Measurements from ENCODE around the gene LDAF1.
"Not testable (repeated sequence)": the region's sequence is repeated elsewhere in the genome, so short reads cannot be mapped to it uniquely, and the experiment has no call there.

The LDAF1 gene

DNA sequence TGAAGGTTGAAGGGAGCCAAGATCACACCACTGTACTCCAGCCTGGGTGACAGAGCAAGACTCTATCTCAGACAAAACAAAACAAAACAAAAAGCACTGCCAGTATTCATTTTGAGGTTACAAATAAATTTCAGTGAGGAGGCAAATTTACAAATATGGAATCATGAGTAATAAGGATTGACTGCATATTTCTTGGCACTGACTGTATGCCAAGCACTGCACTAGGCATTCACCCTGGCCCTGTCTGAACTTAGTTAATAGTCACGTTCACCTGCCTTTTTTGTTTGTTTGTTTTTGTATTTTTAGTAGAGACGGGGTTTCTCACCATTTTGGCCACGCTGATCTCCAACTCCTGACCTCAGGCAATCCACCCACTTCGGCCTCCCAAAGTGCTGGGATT, 5.1 kb downstream of the LDAF1 start:
- no peak for DNase-seq

DNA sequence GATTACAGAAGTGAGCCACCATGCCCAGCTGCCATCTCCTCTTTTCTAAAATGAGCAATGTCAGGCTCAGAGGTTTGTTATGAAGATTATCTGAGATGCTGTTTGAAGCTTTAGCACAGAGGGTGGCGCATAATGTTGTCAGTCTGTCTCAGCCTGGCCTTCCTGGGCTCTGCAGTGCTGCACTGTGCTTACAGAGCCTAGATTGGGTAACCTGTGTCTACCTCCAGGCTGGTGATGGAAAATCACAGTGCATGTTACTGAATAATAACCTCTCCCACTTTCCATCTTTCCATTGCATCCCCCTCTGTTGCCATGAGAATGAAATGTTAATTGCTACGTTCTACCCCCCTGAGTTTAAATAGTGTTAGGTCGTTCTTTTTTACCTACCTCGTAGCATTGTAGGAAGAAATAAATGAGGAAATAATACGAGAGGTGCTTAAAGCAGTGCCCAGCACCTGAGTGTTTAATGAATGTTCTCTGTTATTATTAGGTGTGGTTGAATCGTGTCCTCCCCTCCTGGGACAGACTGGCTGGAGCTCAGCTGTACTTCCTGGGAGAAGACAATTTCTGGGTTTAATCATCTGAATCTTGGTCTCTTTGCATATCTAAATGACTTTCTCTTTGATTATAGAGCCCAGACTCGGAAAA, 6.2 kb downstream of the LDAF1 start:
- no peak for DNase-seq

DNA sequence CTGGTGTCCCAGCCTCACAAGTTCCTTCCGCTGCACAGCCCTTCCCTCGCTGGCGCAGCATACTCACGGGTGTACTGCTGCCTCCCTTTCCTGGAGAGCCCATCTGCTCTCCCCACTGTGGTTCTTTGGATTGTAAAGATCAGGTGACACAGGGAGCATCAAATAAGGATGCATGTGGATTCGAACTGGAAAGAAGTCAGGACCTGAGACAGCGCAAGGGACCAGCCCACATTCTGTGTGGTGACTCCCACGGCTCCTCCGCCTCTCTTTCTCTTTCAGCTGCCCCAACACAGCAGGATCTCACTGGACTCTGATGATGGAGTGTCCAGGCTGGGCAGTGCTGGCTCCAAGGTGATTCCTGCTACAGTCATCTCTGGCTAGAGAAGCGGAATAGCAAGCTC, 8.1 kb downstream of the LDAF1 start:
- no peak for DNase-seq

DNA sequence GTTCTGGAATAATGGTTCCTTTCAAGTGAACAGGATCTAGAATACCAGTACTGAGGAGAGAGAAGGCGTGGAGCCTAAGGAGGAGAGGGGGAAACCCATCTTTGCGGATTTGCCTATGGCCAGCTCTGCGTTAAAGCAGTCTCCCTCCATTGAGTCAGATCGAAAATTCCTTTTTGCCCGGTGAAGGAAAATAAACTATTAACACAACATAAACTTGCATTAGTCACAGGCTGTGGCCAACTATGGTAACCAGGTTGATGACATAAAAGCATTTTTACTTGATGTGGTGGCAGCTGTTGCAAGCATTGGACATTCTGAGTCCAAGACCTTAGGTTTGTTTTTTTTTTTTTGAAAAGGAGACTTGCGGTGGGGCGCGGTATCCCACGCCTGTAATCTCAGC, 8.9 kb downstream of the LDAF1 start:
- DNase-seq, result no peak

DNA sequence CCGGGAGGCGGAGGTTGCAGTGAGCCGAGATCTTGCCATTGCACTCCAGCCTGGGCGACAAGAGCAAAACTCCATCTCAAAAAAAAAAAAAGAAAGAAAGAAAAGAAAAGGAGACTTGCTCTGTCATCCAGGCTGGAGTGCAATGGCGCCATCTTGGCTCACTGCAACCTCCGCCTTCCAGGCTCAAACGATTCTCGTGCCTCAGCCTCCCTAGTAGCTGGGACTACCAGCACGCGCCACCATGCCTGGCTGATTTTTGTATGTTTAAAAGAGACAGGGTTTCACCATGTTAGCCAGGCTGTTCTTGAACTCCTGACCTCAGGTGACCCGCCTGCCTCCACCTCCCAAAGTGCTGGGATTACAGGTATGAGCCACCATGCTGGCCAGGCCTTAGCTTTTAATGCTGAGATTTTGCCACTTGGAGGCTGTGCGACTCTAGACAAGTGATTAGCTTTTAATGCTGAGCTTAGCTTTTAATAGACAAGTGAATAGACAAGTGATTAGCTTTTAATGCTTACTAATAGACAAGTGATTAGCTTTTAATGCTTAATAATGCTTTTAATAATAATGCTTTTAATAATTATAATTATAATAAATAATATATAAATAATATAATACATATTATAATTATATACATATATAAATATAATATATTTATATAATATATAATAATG, 9.6 kb downstream of the LDAF1 start:
- no peak for DNase-seq

DNA sequence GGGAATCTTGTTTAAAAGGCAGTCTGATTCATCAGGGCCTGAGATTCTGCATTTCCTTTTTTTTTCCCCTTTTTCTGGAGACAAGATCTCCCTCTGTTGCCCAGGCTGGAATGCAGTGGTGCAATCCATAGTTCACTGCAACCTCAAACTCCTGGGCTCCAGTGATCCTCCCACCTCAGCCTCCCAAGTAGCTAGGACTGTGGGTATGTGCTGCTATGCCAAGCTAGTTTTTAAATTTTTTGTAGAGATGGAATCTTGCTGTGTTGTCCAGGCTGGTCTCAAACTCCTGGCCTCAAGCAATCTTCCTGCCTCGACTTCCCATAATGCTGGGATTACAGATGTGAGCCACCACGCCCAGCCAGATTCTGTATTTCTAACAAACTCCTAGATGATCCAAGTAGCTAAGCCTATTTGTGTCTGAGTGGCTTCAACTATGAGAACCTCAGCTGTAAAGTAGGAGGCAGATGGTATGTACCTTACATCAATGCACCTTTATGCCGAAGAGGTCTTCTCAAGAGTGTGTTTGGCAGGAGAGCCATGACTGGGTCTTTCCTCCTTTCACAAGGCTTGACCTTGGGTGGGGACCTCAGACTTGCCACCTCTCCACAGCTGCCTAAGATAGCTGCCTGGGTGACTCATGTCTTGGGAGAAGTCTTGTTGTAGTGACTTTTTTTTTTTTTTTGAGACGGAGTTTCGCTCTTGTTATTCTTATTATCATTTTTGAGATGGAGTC, 10.9 kb downstream of the LDAF1 start:
- DNase-seq, result no peak

DNA sequence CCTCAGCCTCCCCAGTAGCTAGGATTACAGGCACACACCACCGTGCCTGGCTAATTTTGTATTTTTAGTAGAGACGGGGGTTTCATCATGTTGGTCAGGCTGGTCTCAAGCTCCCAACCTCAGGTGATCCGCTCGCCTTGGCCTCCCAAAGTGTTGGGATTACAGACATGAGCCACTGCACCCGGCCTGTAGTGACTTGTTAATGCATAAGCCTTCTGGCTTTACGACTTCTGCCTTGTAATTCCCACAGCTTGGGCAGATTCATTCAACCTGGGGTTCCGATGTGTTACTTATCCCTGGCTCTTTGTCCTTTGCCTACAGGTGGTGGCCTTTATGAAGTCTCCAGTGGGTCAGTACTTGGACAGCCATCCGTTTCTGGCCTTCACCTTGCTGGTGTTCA, 11.6 kb downstream of the LDAF1 start:
- DNase-seq, result not testable (repeated sequence)

DNA sequence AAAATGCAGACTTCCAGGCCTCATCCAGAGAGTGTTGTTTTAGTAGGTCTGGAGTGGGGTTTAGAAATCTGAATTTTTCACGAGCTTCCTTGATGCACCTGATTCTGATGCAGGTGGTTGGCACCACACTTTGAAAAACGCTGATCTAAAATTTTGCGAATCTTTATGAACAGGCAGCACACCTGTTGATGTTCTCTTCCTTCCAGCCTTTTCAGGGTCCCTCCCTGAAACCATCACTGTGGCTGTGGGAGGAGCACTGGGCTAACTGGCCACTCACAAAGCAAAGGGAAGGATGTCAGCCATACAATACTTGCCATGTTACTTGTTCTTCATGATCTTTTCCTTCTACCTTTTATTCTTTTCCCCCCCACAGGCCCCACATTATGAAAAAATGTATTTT, 14.2 kb downstream of the LDAF1 start:
- DNase-seq, result no peak

DNA sequence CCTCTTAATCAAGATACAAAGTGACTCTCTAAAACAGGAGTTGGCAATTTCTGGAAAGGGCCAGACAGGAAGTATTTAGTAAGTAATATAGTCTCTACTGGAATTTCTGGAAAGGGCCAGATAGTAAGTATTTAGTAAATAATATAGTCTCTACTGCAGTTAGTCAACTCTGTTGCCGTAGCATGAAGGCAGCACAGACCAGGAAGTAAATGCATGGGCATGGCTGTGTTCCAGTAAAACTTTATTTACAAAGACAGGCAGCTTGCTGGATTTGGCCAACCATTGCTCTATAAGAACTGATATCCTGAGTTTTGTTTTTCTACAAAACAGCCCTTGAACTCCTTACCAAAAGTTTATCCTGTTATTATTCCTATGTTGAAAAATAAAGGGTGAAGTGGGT, 16.9 kb downstream of the LDAF1 start:
- DNase-seq, result no peak

DNA sequence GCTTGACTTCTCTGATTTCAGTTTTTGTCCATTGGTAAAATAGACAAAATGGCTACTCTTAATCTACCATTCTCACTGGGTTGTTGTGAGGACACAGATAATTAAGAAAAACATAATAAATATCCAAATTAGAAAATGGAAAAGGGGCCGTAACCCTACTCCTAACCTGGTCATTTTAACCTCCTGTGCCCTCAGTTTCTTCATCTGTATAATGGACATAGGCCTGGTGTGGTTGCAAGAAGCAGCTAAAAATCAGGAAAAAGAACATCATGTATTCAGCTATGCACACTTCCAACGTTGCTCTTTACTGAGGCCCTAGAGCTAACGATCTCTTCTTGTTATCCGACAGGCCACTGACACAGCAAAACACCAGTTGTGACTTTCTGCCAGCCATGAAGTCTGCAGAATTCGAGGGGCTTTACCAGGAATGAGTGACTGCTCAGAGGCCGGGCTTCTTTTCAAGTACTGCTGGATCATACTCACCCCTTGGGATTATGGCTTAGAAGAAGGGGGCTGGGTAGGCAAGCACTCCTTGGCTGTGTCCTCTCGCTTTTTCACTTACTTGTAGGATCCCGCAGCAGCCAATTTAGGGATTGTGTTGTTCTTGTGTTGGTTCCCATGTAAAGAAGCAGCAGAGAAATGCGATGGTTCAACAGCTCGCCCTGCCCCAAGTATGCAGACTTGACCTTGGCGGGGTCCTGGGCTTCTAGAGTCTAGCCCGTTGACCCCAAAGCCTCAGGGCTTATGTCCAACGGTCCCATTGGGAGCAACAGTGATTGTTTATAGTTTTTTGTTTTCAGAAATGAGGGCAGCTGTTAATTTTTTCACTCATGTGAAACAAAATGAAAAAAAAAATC, 20.9 kb downstream of the LDAF1 start:
- no peak for DNase-seq

DNA sequence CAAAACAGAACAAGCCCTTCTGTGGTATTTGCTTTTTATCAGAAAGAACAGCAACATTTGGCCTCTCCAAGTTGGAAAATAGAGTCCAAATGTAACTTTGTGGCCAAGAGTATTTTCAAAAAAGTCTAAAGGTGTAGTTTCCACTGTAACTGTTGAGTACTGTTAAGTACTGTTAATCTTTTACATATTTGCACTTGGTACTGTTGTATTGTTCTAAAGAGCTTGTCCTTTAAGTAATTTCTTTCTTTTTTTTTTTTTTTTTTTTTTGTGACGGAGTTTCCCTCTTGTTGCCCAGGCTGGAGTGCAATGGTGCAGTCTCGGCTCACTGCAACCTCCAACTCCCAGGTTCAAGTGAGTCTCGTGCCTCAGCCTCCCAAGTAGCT, 21.5 kb downstream of the LDAF1 start:
- no peak for DNase-seq

DNA sequence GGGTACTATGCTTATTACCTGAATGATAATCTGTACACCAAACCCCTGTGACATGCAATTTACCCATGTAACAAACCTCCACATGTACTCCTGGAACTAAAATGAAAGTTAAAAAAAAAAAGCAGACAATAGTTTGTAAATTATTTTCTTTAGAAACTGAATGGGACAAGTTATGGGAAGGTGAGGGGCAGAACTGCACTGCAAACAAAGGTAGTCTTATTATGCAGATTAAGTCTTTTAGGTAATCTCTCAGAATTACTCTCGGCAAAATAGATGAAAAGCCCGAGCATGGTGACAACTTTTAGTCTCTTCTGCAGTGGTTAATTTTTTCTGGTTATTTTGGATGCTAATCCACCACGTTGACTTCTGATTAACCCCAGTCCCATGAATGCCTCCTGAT, 25.5 kb downstream of the LDAF1 start:
- DNase-seq, result no peak

DNA sequence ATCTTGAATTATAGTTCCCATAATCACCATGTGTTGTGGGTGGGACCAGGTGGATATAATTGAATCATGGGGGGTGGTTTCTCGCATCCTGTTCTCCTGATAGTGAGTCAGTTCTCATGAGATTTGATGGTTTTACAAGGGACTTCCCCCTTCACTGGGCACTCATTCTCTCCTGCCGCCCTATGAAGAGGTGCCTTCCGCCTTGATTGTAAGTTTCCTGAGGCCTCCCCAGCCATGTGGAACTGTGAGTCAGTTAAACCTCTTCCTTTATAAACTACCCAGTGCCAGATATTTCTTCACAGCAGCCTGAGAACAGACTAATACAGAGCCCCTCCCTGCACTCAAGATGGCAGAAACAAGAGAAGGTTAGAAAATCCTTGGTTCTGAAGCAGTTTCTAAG, 26.4 kb downstream of the LDAF1 start:
- no peak for DNase-seq

DNA sequence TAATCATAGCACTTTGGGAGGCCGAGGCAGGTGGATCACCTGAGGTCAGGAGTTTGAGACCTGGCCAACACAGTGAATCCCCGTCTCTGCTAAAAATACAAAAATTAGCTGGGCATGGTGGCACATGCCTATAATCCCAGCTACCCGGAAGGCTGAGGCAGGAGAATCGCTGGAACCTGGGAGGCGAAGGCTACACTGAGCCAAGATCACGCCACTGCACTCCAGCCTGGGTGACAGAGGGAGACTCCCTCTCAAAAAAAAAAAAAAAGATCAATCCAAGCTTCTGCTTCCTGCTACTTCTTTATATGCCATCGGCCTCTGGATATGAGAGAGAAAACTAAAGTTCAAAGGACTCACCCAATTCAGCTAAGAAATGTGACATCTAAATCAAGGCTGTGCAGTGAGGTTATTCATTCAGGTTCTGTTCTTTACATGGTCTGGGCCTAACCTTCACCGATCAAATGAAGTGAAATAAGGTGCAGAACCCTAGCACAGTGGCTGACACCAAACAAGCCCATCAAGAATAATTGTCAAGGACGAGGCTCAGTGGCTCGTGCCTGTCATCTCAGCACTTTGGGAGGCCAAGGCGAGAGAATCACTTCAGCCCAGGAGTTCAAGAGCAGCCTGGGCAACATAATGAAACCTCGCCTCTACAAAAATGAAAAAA, 27.3 kb downstream of the LDAF1 start:
- DNase-seq, result no peak

DNA sequence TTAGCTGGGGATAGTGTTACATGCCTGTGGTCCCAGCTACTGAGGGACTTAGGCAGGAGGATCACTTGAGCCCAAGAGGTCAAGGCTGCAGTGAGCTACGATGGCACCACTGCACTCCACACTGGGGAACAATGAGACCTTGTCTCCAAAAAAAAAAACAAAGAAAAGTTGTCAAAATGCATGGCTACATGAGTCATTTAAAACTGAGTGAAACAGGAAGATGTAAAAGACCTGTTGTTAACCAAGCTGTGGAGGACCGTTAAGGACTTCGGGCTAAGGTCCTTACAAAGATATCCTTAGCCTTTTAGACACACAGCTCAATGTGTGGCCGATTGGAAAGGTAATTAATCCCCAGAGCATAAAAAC, 27.8 kb downstream of the LDAF1 start:
- no peak for DNase-seq

DNA sequence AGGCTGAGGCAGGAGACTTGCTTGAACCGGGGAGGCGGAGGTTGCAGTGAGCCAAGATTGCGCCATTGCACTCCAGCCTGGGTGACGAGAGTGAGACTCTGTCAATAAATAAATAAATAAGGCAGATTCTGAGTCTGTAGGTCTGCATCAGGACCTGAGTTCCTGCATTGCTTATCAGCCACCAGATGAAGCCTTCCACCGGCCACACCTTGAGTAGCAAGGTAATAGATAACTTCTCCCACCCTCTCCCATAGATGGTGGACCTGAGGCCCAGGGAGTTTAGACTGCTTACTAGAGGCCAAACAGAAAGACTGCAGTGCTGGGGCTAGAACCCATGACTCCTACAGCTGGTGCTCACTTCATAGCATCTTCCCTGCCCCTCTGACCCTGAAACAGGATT, 30.8 kb downstream of the LDAF1 start:
- no peak for DNase-seq

DNA sequence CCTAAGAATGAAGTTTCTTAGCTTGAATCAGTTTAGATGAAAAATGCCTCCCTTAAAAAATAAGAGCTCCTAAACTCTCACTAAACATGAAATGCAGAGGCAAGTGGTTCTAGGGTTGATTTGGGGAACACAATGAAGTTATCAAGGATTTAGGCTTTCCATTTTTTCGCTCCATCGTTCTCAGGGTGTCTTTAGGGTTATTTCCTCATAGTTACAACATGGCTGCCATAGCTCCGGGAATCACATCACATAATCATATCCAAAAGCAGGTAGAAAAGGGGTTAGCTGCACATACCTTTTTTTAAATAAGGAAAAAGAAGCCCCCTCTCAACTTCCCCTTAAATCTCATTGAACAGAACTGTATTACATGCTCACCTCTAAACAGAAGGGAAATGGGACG, 31.5 kb downstream of the LDAF1 start:
- no peak for DNase-seq

DNA sequence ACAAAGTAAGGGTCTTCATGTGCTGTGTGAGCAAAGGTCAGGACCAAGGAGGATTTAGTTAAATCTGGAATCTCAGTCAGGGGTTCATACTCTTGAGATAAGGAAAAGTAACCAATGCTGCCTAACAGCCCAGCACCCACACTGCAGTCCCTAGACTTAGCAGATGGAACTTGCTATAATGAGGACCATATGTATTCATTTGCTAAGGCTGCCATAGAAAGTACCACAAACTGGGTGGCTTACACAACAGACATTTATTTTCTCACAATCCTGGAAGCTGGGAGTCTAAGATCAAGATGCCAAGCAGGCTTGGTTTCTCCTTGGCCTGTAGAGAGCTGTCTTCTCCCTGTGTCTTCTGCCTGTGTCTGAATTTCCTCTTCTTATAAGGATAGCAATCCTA, 32.1 kb downstream of the LDAF1 start:
- no peak for DNase-seq

DNA sequence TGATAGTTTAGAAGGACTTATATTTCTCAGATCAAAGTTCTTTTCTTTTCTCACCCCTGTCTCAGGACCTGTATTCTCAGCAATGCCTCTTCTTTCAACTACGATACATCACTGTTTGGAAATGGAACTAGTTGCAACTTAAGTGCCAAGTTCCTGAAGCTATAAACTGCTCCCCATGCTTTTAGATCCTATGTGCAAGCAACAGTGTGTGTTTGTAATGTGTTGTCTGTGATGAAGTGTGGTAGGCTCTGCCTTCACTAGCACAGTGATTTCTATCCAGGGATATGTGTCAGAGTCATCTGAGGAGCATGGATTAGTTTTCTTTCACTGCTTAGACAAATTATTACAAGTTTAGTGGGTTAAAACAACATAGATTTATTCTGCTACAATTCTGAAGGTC, 34.5 kb downstream of the LDAF1 start:
- no peak for DNase-seq

DNA sequence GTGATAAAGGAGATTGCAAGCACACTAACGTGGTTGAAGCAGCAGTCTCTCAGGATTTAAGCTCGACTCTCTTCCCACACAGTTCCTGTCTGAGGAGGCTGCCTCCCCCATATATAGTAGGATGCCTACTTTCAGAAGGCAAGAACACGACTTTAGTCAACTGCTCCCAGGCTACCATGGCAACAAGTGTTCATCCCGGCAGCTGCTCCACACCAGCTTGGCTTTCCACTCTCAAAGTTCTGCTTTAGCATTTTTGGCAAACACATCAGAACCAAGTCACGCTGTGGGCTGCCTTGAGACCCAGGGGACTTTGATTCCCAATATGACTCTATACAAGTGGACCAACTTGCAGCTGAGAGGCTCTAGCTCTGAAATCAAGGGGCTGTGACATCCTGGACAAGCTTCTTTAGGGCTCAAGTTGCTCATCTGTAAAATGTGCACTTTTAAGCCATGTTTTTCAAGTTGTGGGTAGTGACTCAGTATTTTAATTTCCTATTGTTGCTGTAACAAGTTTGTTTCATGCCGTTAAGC, 36.4 kb downstream of the LDAF1 start:
- DNase-seq, result no peak

DNA sequence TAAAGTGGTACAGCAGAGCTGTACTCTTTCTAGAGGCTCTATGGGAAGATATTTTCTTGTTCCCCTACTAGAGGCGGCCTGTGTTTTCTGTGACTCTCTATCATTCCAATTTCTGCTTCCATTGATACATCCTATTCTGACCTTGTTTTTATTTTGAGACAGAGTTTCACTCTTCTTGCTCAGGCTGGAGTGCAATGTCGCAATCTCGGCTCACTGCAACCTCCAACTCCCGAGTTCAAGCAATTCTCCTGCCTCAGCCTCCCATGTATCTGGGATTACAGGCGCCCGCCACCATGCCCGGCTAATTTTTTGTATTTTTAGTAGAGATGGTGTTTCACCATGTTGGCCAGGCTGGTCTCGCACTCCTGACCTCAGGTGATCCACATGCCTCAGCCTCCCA, 36.9 kb downstream of the LDAF1 start:
- DNase-seq, result not testable (repeated sequence)

DNA sequence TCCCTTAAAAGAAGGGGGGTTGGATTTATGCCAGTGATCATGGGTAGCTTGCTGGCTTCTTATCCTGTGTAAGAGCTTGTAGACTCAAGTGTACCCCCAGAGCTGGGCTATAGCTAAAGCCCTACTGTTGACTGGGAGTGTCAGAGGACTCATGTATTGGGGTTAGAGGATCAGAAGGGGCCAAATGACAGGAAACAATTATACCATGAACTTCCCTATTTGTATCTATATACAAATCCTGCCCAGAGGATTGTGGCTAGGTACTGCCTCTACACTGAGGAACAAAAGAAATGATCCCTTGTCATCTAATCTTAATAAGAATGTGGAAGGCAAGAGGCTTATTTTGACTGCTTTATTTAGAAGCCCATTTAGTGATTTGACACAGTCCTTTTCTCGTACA, 38.6 kb downstream of the LDAF1 start:
- no peak for DNase-seq

DNA sequence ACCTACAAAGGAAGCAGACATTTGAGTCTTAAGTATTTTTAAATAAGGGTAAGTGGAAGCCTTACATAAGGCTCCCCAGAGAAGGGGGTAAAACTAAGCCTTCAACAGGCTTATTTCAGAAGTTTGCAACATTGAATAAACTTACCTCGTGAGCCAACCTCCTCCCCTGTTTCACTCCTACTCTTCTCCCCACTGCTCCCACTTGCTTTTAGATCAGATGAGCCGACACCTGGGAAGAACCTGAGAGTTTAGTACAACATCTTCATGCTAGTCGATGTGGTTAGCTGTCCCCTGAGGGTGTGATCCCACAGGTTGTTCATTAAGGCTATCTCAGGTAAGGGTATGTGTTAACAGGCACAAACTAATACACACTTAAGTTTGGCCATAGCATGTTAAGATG, 39.1 kb downstream of the LDAF1 start:
- no peak for DNase-seq

Measured in NK-92 treated with Interleukin-12 subunit alpha and Interleukin-12 subunit beta, amount 100 ng/mL, for 24 hours (cell line).